Stimulated activated CD4-positive, alpha-beta T cell treated with anti-CD3 and anti-CD28 coated beads, Interleukin-1b, Interleukin-23, amount 100 ng/mL, for 1 hour (primary cell): Measurements from ENCODE around the gene BNC2.

ENCODE experiments used
- DNase-seq, 2 donors: peaks; one replicate each; pipeline ENCODE4 v3.0.0-alpha.2; 2020; ENCODE audit warnings: low read depth in 2 of 2

Gene BNC2

DNA sequence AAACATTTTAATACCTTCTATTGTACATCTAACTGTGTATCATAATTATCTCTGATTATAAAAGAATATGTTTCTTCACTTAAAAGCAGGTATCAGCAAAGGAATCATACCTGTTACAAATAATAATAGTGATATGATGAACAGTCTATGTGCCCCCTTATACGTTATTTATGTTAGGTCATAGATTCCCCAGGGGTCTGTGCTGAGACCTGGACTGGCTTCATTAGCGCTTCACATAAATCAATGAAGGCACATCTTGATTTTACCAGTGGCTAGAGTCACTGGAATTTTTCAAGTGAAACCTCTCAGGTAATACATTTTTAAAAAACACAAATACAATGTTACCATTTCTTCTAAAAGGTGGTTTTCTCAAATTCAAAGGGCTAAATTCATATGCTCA, 275.2 kb downstream of the BNC2 start:
- DNase-seq = no peak

DNA sequence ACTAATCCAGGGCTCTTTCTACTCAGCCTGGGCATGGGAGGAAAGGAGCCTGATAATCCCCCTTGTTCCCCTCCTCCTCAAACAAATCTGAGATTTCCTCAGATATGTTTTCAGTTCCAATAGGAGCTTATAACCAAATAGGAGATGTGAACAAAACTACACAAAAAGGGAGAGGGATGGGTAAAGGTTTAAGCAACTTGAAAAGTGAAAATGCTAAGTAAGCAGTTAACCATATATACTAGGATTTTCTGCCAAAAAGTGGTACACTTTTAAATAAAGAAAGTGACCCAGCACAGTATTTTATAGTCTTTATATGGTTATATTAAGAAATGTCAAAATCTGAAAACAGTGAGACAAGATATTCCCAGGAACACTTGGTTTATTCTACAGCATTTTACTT, 275.7 kb downstream of the BNC2 start:
- DNase-seq = no peak

DNA sequence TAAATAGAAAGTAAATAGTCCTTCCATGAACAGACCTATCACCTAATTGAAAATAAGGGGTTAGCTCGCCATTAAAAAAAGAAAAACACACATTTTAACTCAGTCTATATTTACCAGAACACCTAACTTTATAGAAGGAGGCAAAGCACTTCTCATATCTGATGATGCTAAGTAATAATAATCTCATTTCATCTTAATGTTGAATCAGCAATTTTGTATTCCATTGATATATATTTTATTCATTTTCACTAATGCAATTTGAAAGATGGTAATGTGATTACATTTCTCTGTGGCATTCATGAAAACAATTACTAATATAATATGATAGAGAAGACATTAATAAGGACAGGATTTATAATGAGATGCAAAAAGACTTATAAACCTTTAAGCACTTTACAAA, 276.7 kb downstream of the BNC2 start:
- DNase-seq = no peak

DNA sequence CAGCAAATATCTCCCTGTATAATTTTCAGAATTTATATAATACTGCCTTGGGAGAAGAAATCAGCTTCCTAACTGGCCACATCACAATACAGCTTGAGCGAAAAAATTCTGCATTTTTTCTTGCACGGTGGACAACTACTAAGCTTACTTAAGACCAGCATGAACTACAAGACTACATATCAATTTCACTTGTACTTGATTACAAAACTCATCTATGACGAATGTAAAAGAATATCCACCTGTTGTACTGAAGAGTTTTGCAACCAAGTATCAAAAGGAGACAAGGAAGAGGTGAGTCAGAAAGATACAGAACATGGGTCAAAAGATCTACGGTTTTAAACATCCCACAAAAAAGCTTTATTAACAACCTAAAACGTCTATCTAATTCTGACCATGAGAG, 279.4 kb downstream of the BNC2 start:
- DNase-seq = no peak

DNA sequence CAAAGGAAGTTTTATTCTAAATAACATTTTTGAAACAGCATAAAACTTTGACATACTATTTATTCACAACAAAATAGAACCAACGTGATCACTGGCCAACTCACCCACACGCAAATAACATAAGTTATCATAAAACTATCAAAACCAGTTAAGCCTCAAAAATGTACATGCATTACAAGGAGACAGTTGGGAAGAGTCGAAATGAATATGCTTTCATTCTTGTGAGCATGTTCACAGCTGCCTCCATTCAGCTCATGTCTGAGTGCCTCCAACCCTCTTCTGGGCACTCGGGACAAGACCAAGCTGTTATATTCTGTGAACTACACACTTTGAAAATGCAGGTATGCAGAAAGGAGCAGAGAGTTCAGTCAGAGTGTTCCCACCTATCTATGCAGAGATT, 284.9 kb downstream of the BNC2 start:
- DNase-seq = no peak

DNA sequence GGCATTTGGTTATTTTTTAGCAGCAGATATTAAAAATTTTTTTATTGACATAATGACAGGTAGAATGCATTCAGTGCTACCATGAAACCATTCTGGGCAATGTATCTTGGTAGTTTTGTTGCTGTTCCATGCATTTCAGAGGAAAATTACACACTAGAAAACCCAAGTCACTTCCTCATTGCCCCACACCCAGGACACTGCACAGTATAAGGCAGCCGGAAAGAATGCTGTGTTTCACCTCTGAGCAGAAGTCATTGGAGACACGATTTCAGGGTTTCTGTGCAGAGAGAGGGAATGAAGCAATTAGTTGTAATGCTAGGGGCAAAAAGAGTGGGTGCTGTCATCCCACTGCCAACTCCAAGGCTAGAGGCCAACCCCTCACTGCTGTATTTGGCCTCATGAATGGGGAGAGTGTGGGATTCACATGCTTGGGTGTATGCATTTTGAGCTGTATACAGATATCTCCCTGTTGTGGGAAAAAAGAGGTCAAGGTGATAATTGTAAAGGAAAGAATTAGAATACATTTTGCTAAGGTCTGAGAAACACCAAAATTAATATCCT, 290.5 kb downstream of the BNC2 start:
- DNase-seq = no peak

DNA sequence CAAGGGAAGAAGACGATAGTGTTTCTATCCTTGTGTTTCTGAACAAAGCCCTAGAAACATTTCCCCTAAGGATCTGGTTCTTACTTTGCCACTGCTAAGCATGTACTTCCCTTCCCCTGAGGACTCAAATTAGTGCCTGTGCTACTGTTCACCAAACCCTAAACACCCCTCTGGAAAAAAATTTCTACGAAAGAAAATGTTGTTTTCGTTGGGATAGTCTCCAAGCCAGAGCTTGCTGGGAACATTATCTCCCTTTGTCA, 294.6 kb downstream of the BNC2 start:
- DNase-seq = no peak

DNA sequence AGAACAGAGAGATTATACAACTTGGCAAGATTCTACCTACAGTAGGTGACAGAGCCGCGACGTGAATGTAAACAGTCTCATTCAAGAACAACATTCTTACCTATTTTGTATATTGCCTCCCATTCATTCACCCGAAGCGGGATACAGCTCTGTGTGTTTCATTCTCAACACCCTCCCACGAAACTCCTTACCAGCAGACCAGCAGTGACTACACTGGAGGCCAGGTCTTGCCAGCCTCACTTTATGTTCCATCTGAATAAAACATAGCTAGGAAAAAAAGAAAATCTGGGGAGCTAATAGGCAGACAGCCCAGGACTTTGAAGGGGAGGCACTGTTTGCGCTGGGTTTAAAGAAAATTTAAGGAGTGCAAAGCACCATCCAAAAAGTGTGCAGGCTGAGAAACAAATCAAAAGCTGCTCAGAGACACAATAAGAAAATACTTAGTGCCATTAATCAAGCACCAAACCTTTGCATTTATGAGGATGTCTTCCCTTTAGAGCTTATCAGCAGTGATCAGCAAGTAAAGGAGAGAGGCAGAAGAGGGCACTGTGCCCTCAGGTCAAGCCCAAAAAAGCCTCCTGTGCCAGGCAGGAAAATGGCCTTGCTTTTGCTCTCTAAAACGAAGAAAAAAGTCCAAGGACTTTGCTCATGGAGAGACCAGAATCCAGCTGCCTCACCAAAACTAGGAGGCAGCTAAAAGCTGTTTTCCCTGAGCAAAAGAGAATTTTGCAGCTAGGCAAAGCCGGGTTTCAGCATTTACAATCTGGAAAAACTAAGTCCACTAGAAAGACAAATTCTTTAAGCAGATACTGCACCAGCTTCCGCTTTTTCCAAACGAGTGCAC, 295.1 kb downstream of the BNC2 start:
- DNase-seq = no peak

DNA sequence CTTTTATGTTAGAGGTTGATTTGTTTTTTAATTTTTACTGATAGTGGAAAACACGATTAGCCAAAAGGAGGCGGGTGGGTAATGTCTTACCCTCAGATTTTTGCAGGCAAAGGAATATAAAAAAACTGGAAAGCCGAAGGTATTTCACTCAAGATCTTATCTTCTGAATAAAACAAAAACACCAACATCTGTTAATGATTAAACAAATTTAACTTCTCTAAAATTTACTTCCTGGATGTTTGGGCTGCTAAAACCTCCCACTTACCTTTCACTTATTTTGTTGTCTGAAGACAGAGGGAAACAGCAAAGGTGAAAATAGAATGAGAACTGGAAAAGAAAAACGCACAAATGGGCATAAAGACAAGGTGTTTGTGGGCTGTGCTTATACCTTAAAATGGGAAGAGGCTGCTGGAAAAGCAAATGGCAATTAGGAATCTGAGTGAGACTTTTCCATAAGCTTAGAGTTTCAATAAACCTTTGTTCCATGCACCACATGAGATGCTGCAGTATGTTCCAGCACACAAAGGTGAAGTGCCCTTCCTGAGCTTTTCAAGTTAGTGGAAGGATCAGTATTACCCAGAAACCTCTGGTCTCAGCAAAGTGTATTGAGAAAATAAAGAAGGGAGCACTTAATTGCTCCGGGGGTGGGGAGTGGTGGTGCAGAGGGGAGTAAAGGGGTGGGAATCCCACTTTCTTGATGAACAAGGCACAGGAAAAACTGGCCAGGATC, 298.3 kb downstream of the BNC2 start:
- DNase-seq = no peak

DNA sequence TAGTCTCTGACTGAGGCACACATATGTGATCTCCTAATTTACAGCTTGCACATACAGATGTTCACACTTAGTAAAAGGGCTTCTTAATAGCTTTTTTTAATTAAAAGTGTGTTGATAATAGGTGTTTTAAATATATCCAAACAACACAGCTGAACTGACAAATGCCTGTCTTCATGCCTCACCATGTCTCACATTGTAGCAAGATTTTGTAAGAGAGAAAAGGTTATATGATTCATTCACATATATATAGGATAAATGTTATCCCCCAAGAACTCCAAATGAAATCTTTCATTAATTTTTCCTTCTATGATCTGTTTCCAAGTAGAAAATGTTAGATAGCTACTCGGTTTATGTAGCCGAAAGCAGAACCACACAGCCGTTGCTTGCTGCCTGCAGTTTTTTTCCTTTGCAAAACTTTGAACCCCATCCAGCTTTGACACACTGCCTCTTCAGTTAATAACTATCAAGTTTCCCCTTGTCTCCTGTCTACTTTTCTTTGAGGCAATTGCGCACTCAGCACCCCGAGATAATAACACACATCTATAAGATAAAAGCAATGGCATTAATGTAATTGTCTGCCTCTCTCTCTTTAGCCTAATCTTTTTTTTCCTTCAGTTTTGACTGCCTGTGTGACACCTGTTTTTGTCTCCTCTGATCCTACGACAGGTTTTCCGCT, 299.2 kb downstream of the BNC2 start:
- DNase-seq = no peak

DNA sequence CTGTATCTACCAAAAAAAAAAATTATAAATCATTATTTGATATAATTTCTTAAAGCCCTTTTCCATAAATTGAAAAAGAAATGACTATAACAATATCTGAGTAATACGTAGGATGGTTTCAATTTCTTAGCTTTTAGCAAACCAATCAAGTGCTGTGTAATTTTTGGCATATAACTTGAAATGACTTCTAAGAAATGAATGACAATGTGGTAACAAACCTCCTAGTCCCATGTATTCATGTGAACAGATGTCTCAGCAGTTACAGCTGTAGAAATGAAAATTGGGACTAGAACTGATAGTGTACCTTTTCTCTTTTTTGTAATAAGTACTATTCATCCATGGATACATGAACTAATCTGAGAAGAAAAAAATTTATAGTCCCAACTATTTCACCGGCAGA, 307.0 kb downstream of the BNC2 start:
- DNase-seq = no peak

DNA sequence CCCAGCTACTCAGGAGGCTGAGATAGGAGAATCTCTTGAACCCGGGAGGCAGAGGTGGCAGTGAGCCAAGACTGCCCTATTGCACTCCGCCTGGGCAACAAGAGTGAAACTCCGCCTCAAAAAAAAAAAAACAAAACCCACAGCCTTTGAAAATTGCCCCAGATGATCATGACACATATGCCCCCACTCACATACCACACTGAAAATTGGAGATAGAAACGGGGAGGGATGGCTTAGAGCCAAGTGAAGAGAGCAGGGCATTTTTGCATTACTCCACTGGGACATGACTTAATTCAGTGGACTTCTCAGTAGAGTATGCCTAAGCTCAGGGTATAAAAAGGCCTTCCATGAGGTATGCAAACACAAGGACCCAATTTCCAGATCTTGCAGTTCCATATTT, 309.3 kb downstream of the BNC2 start:
- no peak for DNase-seq

DNA sequence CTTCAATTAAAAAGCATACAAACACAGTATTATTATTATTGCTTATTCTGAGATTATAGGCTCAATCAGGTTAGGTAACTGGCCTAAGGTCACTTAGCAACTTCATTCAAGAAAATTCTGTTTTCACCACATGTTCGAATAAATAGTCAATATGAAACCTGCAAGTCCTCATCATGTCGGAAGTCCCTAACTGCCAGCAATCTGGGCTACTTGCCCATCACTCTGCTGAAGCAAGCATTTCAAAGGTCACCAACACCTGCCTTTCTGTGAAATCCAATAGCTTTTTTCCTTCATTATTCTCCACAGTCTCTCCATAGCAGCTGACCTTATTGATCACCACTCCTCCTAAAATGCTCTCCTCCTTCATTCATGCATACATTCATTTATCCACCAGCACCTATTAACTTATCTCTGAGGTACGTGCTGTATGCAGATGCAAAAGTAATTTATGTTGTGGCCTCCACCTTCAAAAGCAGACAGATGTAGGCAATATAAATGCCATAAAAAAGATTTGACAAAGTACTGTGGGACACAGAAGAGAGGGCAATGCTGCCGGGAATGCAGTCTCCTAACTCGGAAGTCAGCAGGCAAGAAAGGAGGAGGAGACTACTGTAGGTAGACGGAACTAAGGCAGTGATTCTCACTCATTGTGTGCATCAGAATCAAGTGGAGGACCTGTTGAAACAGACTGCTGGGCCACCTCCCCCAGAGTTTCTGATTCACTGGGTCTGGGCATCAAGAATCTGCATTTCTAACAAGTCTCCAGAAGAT, 310.9 kb downstream of the BNC2 start:
- no peak for DNase-seq

DNA sequence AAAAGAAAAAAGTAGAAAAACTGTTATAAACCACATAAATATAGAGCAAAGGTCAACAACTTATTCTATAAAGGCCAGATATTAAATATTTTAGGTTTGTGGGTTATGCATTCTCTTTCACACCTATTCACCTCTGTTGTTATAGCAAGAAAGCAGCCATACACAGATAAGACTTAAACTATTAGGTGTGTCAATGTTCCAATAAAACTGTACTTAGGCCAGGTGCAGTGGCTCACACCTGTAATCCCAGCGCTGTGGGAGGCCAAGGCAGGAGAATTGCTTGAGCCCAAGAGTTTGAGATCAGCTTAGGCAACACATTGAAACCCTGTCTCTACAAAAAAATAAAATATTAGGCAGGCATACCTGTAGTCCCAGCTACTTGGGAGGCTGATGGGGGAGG, 314.7 kb downstream of the BNC2 start:
- DNase-seq = no peak

DNA sequence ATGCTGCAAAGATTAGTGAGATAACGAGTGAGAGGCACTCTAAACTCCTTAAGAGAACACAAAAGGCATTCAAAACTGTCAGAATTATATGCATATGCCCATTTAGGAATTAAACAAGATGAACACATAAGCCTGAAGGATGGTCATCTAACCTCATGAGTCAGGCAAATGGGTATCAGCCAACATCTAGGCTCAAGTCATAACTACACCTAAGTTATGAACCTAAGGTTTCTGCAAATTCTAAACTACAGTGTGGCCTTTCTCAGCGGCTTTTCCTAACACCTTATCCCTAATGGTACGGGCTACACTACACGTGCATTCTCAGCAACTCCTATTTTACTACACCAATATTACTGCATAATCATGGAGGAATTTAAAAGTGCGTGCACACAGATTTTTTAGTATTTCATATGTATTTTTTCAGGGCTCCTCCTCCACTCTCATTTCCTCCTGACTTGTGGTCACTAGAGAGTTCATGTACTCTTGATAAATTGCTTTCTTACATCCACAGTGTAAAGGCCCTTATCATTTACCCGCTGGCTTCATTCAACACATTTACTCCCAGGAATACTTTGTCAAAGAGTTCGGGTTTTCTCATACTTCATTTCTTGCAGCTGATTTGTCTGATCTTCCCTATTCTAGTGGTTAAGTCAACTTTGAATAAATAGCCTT, 316.5 kb downstream of the BNC2 start:
- no peak for DNase-seq

DNA sequence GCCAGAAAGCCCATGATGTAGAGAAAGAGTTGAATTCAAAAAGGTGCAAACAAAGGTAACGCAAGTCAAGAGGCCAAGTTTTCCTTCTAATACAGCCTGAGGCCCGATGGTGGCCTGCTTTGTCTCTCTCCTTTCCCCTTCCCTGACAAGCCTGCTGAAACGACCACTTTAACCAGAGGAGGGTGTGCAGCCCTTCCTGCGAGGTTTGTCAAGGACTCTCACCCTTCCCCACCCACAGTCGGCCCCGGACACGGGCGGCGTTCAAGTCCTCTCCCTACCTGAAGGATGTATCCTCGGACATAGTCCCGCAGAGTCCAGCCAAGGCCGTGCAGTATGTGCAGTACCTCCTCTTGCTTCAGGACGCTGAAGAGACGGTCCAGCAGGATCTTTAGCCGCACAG, 318.2 kb downstream of the BNC2 start:
- no peak for DNase-seq

DNA sequence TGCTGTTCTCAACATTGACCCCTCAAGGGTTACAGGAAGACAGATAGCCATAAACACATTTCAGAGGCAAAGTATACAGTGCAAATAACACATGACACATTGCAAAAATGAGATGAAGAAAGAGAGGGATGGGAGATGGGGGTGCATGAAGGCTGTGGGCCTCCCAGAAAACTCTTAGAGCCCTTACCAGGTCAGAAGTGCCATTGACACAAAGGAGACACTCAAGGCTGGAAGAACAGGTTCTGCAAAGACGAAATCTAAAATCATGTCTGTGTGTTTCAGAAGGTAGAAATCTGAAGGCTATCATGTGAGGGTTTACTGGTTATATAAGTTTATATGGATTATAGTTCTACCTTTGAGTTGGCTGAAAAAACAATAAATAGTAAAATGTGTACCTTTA, 318.8 kb downstream of the BNC2 start:
- no peak for DNase-seq

DNA sequence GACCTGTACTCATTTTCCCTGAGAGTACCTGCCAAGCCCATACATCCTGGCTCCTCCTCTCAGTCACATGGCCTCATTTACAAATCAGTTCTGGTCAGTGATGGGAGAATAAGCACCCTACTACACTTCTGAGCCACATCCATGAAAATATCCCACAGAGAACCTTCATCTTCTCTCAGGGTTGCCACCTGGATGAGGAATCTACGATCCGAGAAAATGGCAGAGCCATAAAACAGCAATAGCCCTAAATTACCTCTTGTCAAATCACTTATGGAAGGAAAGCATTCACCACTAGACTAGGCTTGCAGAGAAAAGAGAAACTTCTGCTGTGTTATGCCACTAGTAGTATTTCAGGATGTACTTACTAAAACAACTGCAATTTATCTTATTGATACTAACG, 324.8 kb downstream of the BNC2 start:
- no peak for DNase-seq

DNA sequence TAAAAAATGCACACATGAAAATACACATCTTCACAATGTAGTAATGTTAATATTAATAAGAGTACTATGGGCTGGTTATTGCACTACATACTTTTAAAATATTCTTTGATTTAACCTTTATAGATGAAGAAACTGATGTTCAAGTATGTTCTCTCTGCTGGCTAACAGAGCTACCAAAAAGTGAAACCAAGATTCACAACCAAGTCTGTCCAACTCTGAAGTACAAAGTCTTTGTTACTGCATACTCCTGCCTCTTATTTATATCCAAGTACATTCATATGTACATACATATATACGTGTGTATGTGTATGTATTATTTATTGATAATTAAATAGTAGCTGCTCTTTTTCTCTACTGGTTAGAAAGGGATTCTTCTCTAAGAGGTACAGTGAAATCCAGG, 325.6 kb downstream of the BNC2 start:
- no peak for DNase-seq

DNA sequence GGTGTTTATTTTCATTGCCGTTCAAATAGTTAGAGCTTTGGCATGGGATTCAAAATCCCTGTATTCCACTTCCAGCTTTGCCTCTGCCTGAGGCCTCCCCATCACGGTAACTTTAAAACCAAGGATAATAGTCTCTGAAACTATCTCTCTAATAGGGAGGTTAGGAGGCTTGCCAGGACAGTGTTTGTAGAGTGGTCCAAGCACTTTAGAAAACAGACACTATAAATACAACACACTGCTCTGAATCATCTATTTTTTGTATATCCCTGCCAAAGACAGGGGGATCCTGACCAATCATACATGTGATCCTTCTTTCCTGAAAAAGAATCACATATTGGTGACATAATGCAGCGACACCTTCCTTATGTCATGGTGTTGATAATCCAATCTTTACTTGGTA, 326.8 kb downstream of the BNC2 start:
- no peak for DNase-seq

DNA sequence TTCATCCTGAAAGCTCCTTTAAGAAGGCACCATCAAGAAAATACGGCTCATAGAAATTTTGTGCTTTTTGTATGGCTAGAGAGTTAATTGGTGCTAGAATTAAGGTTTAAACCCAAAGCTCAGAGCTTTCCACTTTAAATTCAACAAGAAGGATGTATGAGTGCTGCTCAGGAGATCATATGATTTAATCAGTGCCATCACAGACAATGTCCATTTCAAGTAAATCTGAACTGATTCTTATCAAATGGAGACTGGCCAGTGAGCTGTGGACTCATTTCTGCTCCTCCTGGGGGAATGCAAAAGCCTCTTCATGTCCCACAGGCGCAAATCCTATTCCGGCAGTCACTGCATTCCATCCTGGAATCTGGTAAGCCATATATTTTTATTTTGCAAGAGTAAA, 327.2 kb downstream of the BNC2 start:
- no peak for DNase-seq

DNA sequence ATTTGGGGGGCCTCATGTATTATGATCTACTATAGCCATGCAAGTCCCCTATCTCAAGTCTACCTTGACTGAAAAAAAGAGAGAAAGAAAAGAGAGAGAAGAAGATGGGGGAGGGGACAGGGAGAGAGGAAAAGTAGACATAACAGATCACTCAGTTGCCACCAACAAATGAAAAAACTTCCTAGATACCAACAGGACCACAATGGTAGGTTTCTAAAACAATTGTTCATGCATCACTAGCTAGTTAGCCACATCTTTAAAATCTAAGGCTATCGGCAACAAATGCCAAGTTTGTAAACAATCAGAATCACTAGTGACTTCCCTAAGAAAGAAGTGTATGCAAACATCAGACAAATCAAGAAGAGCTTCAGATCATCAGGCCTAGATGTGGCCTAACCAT, 328.2 kb downstream of the BNC2 start:
- no peak for DNase-seq
